ENCODE data around the gene KLHL42. TPM values are rescaled to one million over a fixed set of nuclear protein-coding genes. Genes with fewer than 3 reads are reported as not detected.
A peak's percentile ranks its signal among the peaks of the same experiment; 100 is the strongest.

The KLHL42 gene
- total RNA-seq, 2 donors from 2014 or later = 32.7 to 36.6 TPM

GRCh38 chr12:27780612-27781408 lies 777 bp downstream of the KLHL42 start:
- WGBS, 2 donors = 4 to 5% methylated on average over 9 to 27 of the region's 27 CpGs
- H3K4me1 ChIP-seq = peaks cover 46% of the 10 kb centered on the region
- peak overlapping the region; percentile 43 to 84 for H3K4me3 ChIP-seq
- intact Hi-C loops (cut with DNase I) = no loop called here
- ATAC-seq = peak; percentile 55
- peak; percentile 50 to 72 (median 66) for DNase-seq
- H3K9me3 ChIP-seq = no peaks in the 10 kb centered on the region
- H3K36me3 ChIP-seq (replicated peaks in 1 of 2; ENCODE audit: insufficient read depth in 1 of 2, low read depth in 2 of 2) = no peaks in the 10 kb centered on the region
- H3K27ac ChIP-seq = peak overlapping the region; percentile 92 to 96 (median 95)
- H3K27me3 ChIP-seq = no peaks in the 10 kb centered on the region
- TF ChIP-seq POLR2A (IDR thresholded peaks at IDR 0.05) = peak in 2 of 3 donors; percentile 4 to 6
- peak in 1 of 7 experiments; percentile 6 for TF ChIP-seq CTCF (IDR thresholded peaks at IDR 0.05)

GRCh38 chr12:27781680-27782079 lies 1.6 kb downstream of the KLHL42 start:
- intact Hi-C loops (cut with DNase I) = no loop called here
- ATAC-seq (no peak), DNase-seq (no peak)
- Histone ChIP-seq H3K27me3 (no peaks in the 10 kb centered on the region), H3K4me3 (no peak overlapping the region), H3K27ac (peak overlapping the region in 3 of 4 donors; percentile 28 to 95 (median 95)), H3K36me3 (replicated peaks in 1 of 2; ENCODE audit: insufficient read depth in 1 of 2, low read depth in 2 of 2) (no peaks in the 10 kb centered on the region), H3K9me3 (no peaks in the 10 kb centered on the region), H3K4me1 (peaks cover 54% of the 10 kb centered on the region)
- TF ChIP-seq CTCF (IDR thresholded peaks at IDR 0.05) (no peak), POLR2A (IDR thresholded peaks at IDR 0.05) (no peak)
- 53 to 58% methylated on average over 5 of the region's 5 CpGs for WGBS, 2 donors

GRCh38 chr12:27782481-27782880 lies 2.4 kb downstream of the KLHL42 start:
- no peak overlapping the region for H3K4me3 ChIP-seq
- H3K4me1 ChIP-seq = peaks cover 60% of the 10 kb centered on the region
- 81 to 89% methylated on average over 1 of the region's 1 CpG for WGBS, 2 donors

GRCh38 chr12:27785882-27786570 lies 6.0 kb downstream of the KLHL42 start:
- no peak for ATAC-seq
- H3K9me3 ChIP-seq = no peaks in the 10 kb centered on the region
- H3K27ac ChIP-seq = no peak overlapping the region
- intact Hi-C loops (cut with DNase I) = no loop called here
- no peak for DNase-seq
- TF ChIP-seq POLR2A (IDR thresholded peaks at IDR 0.05) = no peak
- no peak for TF ChIP-seq CTCF (IDR thresholded peaks at IDR 0.05)
- H3K4me1 ChIP-seq = peaks cover 64% of the 10 kb centered on the region
- 74 to 76% methylated on average over 3 of the region's 3 CpGs for whole genome bisulfite sequencing, 2 donors
- H3K27me3 ChIP-seq = no peaks in the 10 kb centered on the region
- no peaks in the 10 kb centered on the region for H3K36me3 ChIP-seq (replicated peaks in 1 of 2; ENCODE audit: insufficient read depth in 1 of 2, low read depth in 2 of 2)
- H3K4me3 ChIP-seq = no peak overlapping the region

More at GRCh38 chr12:27782481-27782880, 2.4 kb downstream of the KLHL42 start:
- no peaks in the 10 kb centered on the region for H3K27me3 ChIP-seq
- TF ChIP-seq POLR2A (IDR thresholded peaks at IDR 0.05) (no peak), CTCF (IDR thresholded peaks at IDR 0.05) (no peak)
- H3K9me3 ChIP-seq = no peaks in the 10 kb centered on the region
- H3K36me3 ChIP-seq (replicated peaks in 1 of 2; ENCODE audit: insufficient read depth in 1 of 2, low read depth in 2 of 2) = no peaks in the 10 kb centered on the region
- DNase-seq = no peak
- no peak for ATAC-seq
- intact Hi-C loops (cut with DNase I) = no loop called here
- no peak overlapping the region for H3K27ac ChIP-seq

All from body of pancreas (tissue), 4 donors.